HG02798 (cell line): ENCODE results near the gene ARHGEF1.
"Not testable (repeated sequence)": the region's sequence is repeated elsewhere in the genome, so short reads cannot be mapped to it uniquely, and the experiment has no call there.

Source experiments
- ATAC-seq: cut with Tn5 transposase; IDR thresholded peaks from one replicate; pipeline ENCODE4 v1.9.1; 2021; ENCODE audit warnings: mild to moderate bottlenecking; ENCODE audit not compliant: unreplicated experiment, poor library complexity

ARHGEF1 gene

GRCh38 chr19:41914424-41914834 lies 31.4 kb downstream of the ARHGEF1 start:
- ATAC-seq: not testable (repeated sequence)

- ATAC-seq: no peak
Measured at GRCh38 chr19:41915021-41915775, 32.2 kb downstream of the ARHGEF1 start.

GRCh38 chr19:41915776-41916414 lies 32.9 kb downstream of the ARHGEF1 start:
- no peak for ATAC-seq

- no peak for ATAC-seq
Measured at GRCh38 chr19:41917676-41918075, 34.7 kb downstream of the ARHGEF1 start.

- no peak for ATAC-seq
Measured at GRCh38 chr19:41918095-41918494, 35.1 kb downstream of the ARHGEF1 start.

- ATAC-seq: no peak
Measured at GRCh38 chr19:41918653-41919244, 35.8 kb downstream of the ARHGEF1 start.

- ATAC-seq: no peak
Measured at GRCh38 chr19:41919948-41920712, 37.1 kb downstream of the ARHGEF1 start.

- no peak for ATAC-seq
Measured at GRCh38 chr19:41920882-41921576, 38.0 kb downstream of the ARHGEF1 start.

- no peak for ATAC-seq
Measured at GRCh38 chr19:41921577-41922576, 38.9 kb downstream of the ARHGEF1 start.

GRCh38 chr19:41922585-41922984 lies 39.6 kb downstream of the ARHGEF1 start:
- ATAC-seq: no peak

GRCh38 chr19:41923045-41923788 lies 40.2 kb downstream of the ARHGEF1 start:
- no peak for ATAC-seq

GRCh38 chr19:41924151-41925145 lies 41.5 kb downstream of the ARHGEF1 start:
- ATAC-seq: no peak

GRCh38 chr19:41925208-41926003 lies 42.4 kb downstream of the ARHGEF1 start:
- no peak for ATAC-seq

- no peak for ATAC-seq
Measured at GRCh38 chr19:41926028-41926762, 43.2 kb downstream of the ARHGEF1 start.

GRCh38 chr19:41926763-41927496 lies 43.9 kb downstream of the ARHGEF1 start:
- no peak for ATAC-seq
